Keratinocyte (primary cell): ENCODE data around the gene RAP1GAP.

ENCODE experiments used
- CTCF ChIP-seq, 3 experiments: IDR thresholded peaks in 1 of 3; conservative IDR thresholded peaks in 1 of 3; optimal IDR thresholded peaks in 1 of 3; 2 replicates in 2 of 3; 3 replicates in 1 of 3; pipeline versions ENCODE3 to v1.5.1; 2011; ENCODE audit warnings: low read length in 3 of 3, mild to moderate bottlenecking in 3 of 3, moderate library complexity in 2 of 3, control low read depth in 1 of 3, inconsistent platforms in 1 of 3; ENCODE audit not compliant: insufficient read depth in 2 of 3; ENCODE audit errors: extremely low read depth in 1 of 3
- EZH2 ChIP-seq: IDR thresholded peaks from one replicate; pipeline ENCODE4 v1.6.1; 2012; ENCODE audit warnings: inconsistent platforms, mild to moderate bottlenecking, low read length, moderate library complexity

- TF ChIP-seq CTCF (optimal IDR thresholded peaks at IDR 0.05 in 1 of 3, IDR thresholded peaks at IDR 0.05 in 1 of 3, conservative IDR thresholded peaks at IDR 0.05 in 1 of 3; ENCODE audit: extremely low read depth in 1 of 3, insufficient read depth in 2 of 3, low read length in 3 of 3) (no peak), EZH2 (no peak)
These were observed 31.6 kb downstream of the RAP1GAP start for GRCh38 chr1:21637514-21637913.
